C4-2B (cell line): ENCODE measurements around the gene TRAF3IP3.

Experiments
- H3K27ac ChIP-seq: fragments of 450-650 bp; 2 replicates; pipeline ENCODE4 v1.5.1; 2017
- ZFX ChIP-seq: fragments of 450-650 bp; IDR thresholded peaks from 2 replicates; pipeline ENCODE4 v1.6.1; 2017
- TF ChIP-seq, protein P1 (sequence below): fragments of 450-650 bp; conservative IDR thresholded peaks from 2 replicates; pipeline ENCODE4 v1.5.1; 2017; ENCODE audit warnings: mild to moderate bottlenecking

Gene TRAF3IP3

DNA sequence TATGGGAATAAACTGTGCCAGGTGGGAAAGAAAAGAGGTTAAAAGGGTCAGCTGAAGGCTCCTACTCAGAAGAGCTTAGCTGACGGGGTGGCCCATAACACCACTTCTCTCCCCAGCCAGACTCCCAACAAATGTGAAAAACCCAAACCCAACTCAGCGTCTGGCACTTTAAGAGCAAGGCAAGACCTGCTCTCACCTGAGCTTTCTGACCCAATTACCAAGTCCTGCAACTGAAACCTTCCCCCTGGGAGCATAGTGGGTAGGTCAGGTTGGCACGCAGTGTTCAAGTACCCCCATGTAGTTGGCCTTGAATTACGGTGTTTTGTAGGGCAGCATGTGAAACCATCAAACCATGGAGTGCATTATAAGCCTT, 46.9 kb downstream of the TRAF3IP3 start:
- H3K27ac ChIP-seq: peak overlapping the region; percentile 89
- no peak for TF ChIP-seq ZFX
- TF ChIP-seq, protein P1, sequence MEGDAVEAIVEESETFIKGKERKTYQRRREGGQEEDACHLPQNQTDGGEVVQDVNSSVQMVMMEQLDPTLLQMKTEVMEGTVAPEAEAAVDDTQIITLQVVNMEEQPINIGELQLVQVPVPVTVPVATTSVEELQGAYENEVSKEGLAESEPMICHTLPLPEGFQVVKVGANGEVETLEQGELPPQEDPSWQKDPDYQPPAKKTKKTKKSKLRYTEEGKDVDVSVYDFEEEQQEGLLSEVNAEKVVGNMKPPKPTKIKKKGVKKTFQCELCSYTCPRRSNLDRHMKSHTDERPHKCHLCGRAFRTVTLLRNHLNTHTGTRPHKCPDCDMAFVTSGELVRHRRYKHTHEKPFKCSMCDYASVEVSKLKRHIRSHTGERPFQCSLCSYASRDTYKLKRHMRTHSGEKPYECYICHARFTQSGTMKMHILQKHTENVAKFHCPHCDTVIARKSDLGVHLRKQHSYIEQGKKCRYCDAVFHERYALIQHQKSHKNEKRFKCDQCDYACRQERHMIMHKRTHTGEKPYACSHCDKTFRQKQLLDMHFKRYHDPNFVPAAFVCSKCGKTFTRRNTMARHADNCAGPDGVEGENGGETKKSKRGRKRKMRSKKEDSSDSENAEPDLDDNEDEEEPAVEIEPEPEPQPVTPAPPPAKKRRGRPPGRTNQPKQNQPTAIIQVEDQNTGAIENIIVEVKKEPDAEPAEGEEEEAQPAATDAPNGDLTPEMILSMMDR: no peak

GRCh38 chr1:209803568-209803967, 47.7 kb downstream of the TRAF3IP3 start:
- TF ChIP-seq, protein P1: no peak
- TF ChIP-seq ZFX: no peak

GRCh38 chr1:209805341-209805781, 49.5 kb downstream of the TRAF3IP3 start:
- peak overlapping the region; percentile 71 for H3K27ac ChIP-seq
- TF ChIP-seq, protein P1: no peak; the same call in 1 of the 2 replicates
- no peak for TF ChIP-seq ZFX

More at GRCh38 chr1:209803568-209803967, 47.7 kb downstream of the TRAF3IP3 start:
- peak overlapping the region; percentile 89 for H3K27ac ChIP-seq

- TF ChIP-seq ZFX: peak; percentile 51; the same call in 1 of the 2 replicates
- TF ChIP-seq, protein P1: no peak
- H3K27ac ChIP-seq: peak within 1 kb of the TSS; percentile 71
Observed at GRCh38 chr1:209805875-209806760, 50.3 kb downstream of the TRAF3IP3 start, which contains the start of gene IRF6. Gene IRF6 (minus strand): TSS chr1:209806142. CDS start chr1:209801413, 4,729 bp downstream.

DNA sequence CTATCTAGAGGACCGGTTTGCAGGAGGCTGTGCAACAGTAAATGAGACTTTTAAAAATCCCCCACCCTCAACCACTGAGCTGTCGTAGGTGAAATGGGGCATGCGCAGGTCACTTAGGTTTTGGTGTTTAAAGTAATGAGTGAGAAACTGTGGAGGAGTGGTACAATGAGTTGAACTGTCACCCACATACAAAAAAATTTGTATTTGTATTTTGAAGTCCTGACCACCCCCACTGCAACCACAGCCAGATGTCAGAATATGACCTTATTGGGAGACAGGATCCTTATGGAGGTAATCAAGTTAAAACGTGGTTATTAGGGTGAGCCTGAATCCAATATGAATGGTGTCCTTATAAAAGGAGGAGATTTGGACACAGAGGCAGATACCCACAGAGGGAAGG, 51.7 kb downstream of the TRAF3IP3 start:
- no peak overlapping the region for H3K27ac ChIP-seq
- TF ChIP-seq, protein P1: no peak
- no peak for TF ChIP-seq ZFX

GRCh38 chr1:209808059-209808581, 52.3 kb downstream of the TRAF3IP3 start:
- H3K27ac ChIP-seq: no peak overlapping the region
- no peak for TF ChIP-seq ZFX
- TF ChIP-seq, protein P1: no peak

GRCh38 chr1:209809611-209810010, 53.8 kb downstream of the TRAF3IP3 start:
- TF ChIP-seq ZFX: no peak
- TF ChIP-seq, protein P1: no peak
- H3K27ac ChIP-seq: no peak overlapping the region
